Tibial artery (tissue), 4 donors: ENCODE data around the gene EZH2.

Experiments used
- DNase-seq, 2 donors: peaks; one replicate each; pipeline ENCODE4 v3.0.0-alpha.2; 2019
- H3K27ac ChIP-seq, 2 donors: fragments of 200-600 bp; sonication (generic) in 1 of 2; 1 replicate in 1 of 2; 2 replicates in 1 of 2; pipeline ENCODE4 v1.5.1; 2018 to 2019; ENCODE audit warnings: mild to moderate bottlenecking in 1 of 2
- H3K27me3 ChIP-seq, 2 donors: fragments of 200-600 bp; sonication (generic) in 1 of 2; one replicate each; pipeline versions ENCODE4 v1.5.1 to v1.6.0; 2016 to 2019
- H3K36me3 ChIP-seq, 3 donors: fragments of 200-600 bp; sonication (generic) in 2 of 3; one replicate each; pipeline ENCODE4 v1.5.1; 2016 to 2019; ENCODE audit warnings: mild to moderate bottlenecking in 2 of 3
- H3K4me1 ChIP-seq, 4 donors: fragments of 200-600 bp; sonication (generic) in 2 of 4; 1 replicate in 3 of 4; 2 replicates in 1 of 4; pipeline ENCODE4 v1.5.1; 2016 to 2019
- H3K4me3 ChIP-seq, 2 donors: fragments of 200-600 bp; sonication (generic) in 1 of 2; 1 replicate in 1 of 2; 2 replicates in 1 of 2; pipeline ENCODE4 v1.5.1; 2018 to 2019; ENCODE audit warnings: mild to moderate bottlenecking in 2 of 2
- H3K9me3 ChIP-seq, 3 donors: fragments of 200-600 bp; sonication (generic) in 1 of 3; one replicate each; pipeline ENCODE4 v1.5.1; 2016 to 2019
- intact Hi-C: fragments of 100-400 bp; cut with DNase I; formaldehyde crosslinking; loops from one replicate; pipeline ENCODE4 v1.15.0; 2023; ENCODE audit warnings: low total_unique reads
- TF ChIP-seq, protein P1 (sequence below), 2 experiments: fragments of 200-600 bp in 1 of 2; fragments of 450-650 bp in 1 of 2; IDR thresholded peaks; one replicate each; pipeline ENCODE4 v1.5.1; 2017 to 2019; ENCODE audit warnings: antibody characterized with exemption in 2 of 2, mild to moderate bottlenecking in 1 of 2, moderate library complexity in 1 of 2

EZH2 gene

DNA sequence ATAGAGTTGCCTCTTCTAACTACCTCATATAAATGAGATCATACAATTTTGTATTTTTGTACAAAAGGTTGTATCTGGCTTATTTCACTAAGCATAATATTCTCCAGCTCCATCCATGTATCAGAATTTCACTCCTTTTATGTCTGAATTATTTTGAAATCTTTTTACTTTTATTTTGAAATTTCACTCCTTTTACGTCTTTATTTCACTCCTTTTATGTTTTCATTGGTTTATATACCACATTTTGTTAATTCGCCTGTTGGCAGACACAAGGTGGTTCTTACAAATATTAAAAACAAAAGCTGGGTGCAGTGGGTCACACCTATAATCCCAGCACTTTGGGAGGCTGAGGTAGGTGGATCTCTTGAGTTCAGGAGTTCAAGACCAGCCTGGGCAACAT lies 5.8 kb downstream of the EZH2 start:
- intact Hi-C loops, result no loop called here
- Histone ChIP-seq H3K4me1 (peaks cover 0 to 6% (median 4%) of the 10 kb centered on the region in 4 donors), H3K4me3 (no peak overlapping the region), H3K27me3 (no peaks in the 10 kb centered on the region), H3K27ac (no peak overlapping the region), H3K9me3 (no peaks in the 10 kb centered on the region), H3K36me3 (no peaks in the 10 kb centered on the region)
- TF ChIP-seq, protein P1, sequence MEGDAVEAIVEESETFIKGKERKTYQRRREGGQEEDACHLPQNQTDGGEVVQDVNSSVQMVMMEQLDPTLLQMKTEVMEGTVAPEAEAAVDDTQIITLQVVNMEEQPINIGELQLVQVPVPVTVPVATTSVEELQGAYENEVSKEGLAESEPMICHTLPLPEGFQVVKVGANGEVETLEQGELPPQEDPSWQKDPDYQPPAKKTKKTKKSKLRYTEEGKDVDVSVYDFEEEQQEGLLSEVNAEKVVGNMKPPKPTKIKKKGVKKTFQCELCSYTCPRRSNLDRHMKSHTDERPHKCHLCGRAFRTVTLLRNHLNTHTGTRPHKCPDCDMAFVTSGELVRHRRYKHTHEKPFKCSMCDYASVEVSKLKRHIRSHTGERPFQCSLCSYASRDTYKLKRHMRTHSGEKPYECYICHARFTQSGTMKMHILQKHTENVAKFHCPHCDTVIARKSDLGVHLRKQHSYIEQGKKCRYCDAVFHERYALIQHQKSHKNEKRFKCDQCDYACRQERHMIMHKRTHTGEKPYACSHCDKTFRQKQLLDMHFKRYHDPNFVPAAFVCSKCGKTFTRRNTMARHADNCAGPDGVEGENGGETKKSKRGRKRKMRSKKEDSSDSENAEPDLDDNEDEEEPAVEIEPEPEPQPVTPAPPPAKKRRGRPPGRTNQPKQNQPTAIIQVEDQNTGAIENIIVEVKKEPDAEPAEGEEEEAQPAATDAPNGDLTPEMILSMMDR (IDR thresholded peaks at IDR 0.05), result no peak
- no peak for DNase-seq

DNA sequence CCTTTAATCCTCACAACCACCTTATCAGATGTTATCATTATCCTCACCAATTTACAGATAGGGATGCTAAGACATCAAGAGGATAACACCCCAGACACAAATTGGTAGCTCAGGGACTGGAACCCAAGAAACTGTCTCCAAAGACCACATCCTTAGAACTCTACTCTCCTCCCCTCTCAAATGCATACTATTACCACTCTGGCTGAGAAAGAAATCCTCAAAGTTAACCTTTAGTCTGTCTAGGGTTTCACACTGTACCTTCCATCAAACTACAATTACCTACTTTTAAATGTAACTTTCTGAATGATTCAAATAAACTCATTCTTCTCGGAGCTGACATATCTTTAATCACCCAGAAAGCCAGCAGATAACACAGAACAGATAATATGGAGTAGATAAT lies 6.6 kb downstream of the EZH2 start:
- intact Hi-C loops, result no loop called here
- Histone ChIP-seq H3K27me3 (no peaks in the 10 kb centered on the region), H3K4me1 (no peaks in the 10 kb centered on the region), H3K27ac (no peak overlapping the region), H3K36me3 (no peaks in the 10 kb centered on the region), H3K9me3 (no peaks in the 10 kb centered on the region), H3K4me3 (no peak overlapping the region)
- TF ChIP-seq, protein P1 (IDR thresholded peaks at IDR 0.05), result no peak
- DNase-seq, result no peak

DNA sequence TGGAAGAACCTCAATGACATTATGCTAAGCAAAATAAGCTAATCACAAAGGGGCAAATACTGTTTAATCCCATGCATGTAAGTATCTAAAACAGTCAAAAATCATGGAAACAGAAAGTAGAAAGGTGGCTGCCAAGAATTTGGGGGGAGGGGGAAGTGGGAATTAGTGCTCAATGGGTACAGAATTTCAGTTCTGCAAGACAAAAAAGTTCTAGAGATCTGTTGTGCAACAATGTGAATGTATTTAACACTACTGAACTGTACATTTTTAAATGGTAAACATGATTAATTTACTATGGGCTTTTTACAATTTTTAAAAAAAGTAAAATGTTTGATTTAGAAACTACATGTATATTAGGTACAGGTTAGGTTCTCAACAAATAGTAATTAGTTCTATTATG lies 11.9 kb downstream of the EZH2 start:
- no peaks in the 10 kb centered on the region for H3K27me3 ChIP-seq
- no peak overlapping the region for H3K27ac ChIP-seq
- peaks cover 0 to 13% (median 7%) of the 10 kb centered on the region in 3 donors for H3K9me3 ChIP-seq
- no peak overlapping the region for H3K4me3 ChIP-seq
- TF ChIP-seq, protein P1 (IDR thresholded peaks at IDR 0.05), result no peak
- no peaks in the 10 kb centered on the region for H3K4me1 ChIP-seq
- intact Hi-C loops, result no loop called here
- no peaks in the 10 kb centered on the region for H3K36me3 ChIP-seq
- no peak for DNase-seq

DNA sequence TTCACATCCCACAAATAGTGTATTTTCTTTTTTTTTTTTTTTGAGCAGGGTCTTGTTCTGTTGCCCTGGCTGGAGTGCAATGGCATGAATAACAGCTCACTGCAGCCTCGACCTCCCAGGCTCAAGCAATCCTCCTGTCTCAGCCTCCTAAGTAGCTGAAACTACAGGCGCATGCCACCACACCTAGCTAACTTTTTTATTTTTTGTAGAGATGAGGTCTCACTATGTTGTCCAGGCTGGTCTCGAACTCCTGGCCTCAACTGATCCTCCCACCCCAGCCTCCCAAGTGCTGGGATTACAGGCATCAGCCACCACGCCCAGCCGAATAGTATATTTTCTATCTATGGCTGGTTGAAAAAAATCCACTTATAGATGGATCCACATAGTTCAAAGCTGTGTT lies 12.5 kb downstream of the EZH2 start:
- H3K4me1 ChIP-seq, result no peaks in the 10 kb centered on the region
- no peak overlapping the region for H3K4me3 ChIP-seq
- no peak for DNase-seq
- TF ChIP-seq, protein P1 (IDR thresholded peaks at IDR 0.05), result no peak
- peaks cover 0 to 13% (median 13%) of the 10 kb centered on the region in 3 donors for H3K9me3 ChIP-seq
- no peaks in the 10 kb centered on the region for H3K27me3 ChIP-seq
- no peak overlapping the region for H3K27ac ChIP-seq
- intact Hi-C loops, result no loop called here
- H3K36me3 ChIP-seq, result no peaks in the 10 kb centered on the region

DNA sequence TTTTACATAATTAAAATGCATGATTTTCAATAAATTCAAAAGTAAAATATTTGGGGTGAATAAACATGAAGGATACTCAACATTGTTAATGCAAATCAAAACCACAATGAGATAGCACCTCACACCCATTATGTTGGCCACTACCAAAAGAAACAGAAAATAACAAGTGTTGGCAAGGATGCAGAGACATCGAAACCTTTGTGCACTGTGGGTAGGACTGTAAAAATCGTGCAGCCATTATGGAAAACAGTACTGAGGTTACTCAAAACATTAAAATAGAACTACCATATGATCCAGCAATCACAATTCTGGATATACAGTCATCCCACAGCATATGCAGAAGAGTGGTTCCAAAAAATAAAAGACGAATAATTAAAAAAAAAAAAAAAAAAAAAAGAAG lies 13.1 kb downstream of the EZH2 start:
- H3K27ac ChIP-seq, result no peak overlapping the region
- intact Hi-C loops, result no loop called here

DNA sequence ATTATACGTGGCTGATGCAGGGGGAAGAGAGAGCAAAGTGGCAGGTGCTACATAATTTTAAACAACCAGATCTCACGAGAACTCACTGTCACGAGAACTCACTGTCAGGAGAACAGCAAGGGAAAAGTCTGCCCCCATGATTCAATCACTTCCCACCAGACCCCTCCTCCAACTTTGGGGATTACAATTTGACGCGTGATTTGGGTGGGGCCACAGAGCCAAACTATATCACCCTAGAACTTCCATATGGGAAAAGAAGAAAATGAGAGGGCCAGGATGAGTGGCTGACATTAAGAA lies 15.8 kb downstream of the EZH2 start:
- H3K4me3 ChIP-seq, result no peak overlapping the region
- no peak for DNase-seq
- H3K27ac ChIP-seq, result no peak overlapping the region
- H3K4me1 ChIP-seq, result no peaks in the 10 kb centered on the region
- no peaks in the 10 kb centered on the region for H3K27me3 ChIP-seq
- H3K9me3 ChIP-seq, result peaks cover 0 to 13% (median 13%) of the 10 kb centered on the region in 3 donors
- TF ChIP-seq, protein P1 (IDR thresholded peaks at IDR 0.05), result no peak
- intact Hi-C loops, result no loop called here
- no peaks in the 10 kb centered on the region for H3K36me3 ChIP-seq

More for the DNA sequence above, 13.1 kb downstream of the EZH2 start:
- TF ChIP-seq, protein P1 (IDR thresholded peaks at IDR 0.05), result no peak
- H3K36me3 ChIP-seq, result no peaks in the 10 kb centered on the region
- H3K9me3 ChIP-seq, result peaks cover 0 to 13% (median 13%) of the 10 kb centered on the region in 3 donors
- H3K27me3 ChIP-seq, result no peaks in the 10 kb centered on the region
- H3K4me3 ChIP-seq, result no peak overlapping the region
- no peaks in the 10 kb centered on the region for H3K4me1 ChIP-seq
- DNase-seq, result no peak
